ENCODE results near the gene POFUT2.

Gene POFUT2

DNA sequence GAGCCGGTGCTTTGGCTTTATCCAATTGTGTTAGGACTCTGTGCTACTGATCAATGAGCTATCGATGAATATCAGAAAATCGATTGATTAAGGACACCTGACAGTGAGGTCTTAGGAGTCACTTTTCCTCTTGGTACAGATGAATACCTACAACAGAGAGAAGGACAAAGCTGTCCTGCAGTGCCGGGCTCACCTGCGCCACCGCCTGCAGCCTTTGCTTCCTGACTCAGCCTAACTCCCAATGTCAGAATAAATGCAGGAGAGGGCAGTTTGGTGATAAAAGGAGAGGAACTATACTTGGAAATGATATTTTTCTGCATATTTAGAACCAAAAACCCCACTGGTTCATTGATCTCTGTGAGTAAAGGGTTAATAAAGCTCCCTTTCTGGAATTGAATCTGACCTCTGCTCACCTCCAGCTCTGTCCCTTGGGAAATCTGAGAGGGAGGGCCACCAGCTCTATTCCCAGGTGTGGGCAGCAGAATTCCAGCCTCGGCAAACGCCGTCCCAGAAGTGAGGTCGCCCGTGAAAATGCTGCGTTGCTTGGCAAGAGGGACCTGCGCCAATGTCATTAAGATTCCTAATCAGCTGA lies 39.3 kb downstream of the POFUT2 start:
- intact Hi-C loops (cut with micrococcal nuclease), result no loop called here
- Mint-ChIP-seq H3K27me3 (peaks cover 37% of the 10 kb centered on the region), H3K9me3 (peaks cover 26% of the 10 kb centered on the region), H3K36me3 (ENCODE audit: low read depth) (no peaks in the 10 kb centered on the region), H3K4me1 (ENCODE audit: low read depth) (no peaks in the 10 kb centered on the region), H3K4me3 (no peak overlapping the region), H3K27ac (no peak overlapping the region)

DNA sequence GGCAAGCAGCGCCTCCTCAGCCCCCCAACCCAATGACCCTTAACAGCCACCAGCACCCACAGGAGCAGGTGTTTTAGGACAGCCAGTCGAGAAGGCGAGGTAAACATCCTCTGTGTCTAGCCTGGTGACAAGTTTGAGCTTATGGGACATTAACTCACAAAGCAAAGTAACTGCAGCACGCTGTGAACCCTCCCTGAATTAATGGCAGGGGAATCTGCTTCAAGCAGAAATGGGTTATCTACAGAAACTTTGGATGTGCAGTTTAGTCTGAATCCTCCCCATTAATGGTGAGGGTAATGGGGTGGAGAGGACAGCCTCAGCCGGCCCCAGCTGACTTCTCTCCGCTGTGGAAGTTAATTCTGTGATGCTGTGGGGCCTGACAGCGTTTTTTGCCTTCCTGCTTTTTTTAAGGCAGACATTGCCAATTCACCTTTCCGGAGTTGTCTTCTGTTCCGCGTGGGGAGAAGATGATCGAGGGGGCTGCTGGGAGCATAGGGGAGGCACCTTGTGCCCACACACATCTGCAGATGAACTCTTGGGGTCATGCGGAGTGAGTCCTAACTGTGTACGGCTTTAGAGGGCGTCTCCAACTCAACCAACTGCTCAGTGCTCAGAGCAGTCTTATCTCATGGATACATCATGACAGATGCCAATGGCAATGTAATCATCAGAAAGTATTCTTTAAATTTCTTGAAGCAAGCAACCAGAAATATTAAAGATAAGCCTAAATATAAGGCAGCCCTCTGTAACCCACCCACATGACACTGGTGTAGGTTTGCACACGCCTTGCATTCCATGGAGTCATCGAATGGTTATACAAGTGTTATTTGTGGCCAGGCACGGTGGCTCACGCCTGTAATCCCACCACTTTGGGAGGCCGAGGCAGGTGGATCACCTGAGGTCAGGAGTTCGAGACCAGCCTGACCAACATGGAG lies 41.0 kb downstream of the POFUT2 start:
- peaks cover 36% of the 10 kb centered on the region for H3K27me3 Mint-ChIP-seq
- peaks cover 29% of the 10 kb centered on the region for H3K9me3 Mint-ChIP-seq
- H3K4me1 Mint-ChIP-seq (ENCODE audit: low read depth), result no peaks in the 10 kb centered on the region
- H3K36me3 Mint-ChIP-seq (ENCODE audit: low read depth), result no peaks in the 10 kb centered on the region
- intact Hi-C loops (cut with micrococcal nuclease), result no loop called here
- H3K27ac Mint-ChIP-seq, result no peak overlapping the region
- H3K4me3 Mint-ChIP-seq, result no peak overlapping the region

- H3K36me3 Mint-ChIP-seq (ENCODE audit: low read depth), result no peaks in the 10 kb centered on the region
- H3K27ac Mint-ChIP-seq, result no peak overlapping the region
- no peak overlapping the region for H3K4me3 Mint-ChIP-seq
- peaks cover 23% of the 10 kb centered on the region for H3K9me3 Mint-ChIP-seq
- no peaks in the 10 kb centered on the region for H3K4me1 Mint-ChIP-seq (ENCODE audit: low read depth)
- intact Hi-C loops (cut with micrococcal nuclease), result no loop called here
- H3K27me3 Mint-ChIP-seq, result peaks cover 40% of the 10 kb centered on the region
These were observed 42.8 kb downstream of the POFUT2 start for GRCh38 chr21:45244799-45245340.

- Mint-ChIP-seq H3K9me3 (peaks cover 23% of the 10 kb centered on the region), H3K4me1 (ENCODE audit: low read depth) (no peaks in the 10 kb centered on the region), H3K27ac (no peak overlapping the region), H3K36me3 (ENCODE audit: low read depth) (no peaks in the 10 kb centered on the region), H3K4me3 (no peak overlapping the region), H3K27me3 (peaks cover 32% of the 10 kb centered on the region)
- intact Hi-C loops (cut with micrococcal nuclease), result no loop called here
These were observed 44.1 kb downstream of the POFUT2 start for GRCh38 chr21:45243603-45244002.

DNA sequence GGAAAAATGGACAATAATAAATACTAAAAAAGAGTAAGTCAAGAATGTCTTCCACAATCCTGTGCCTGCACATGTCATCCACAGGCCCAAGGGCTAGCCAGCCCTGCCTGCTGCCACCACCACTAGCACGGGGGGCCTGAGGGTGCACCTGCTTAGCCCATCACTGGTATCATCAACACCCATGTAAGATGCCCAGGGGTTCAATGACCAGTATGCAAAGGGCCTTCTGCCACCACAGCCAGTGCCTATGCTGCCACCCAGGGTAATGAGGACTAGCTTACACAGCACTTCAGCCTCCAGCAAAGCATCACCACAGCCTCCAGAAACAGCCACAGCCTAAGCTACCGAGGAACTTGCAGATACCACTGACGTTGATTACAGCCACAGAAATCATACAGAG lies 46.3 kb downstream of the POFUT2 start:
- H3K36me3 Mint-ChIP-seq (ENCODE audit: low read depth), result no peaks in the 10 kb centered on the region
- no peak overlapping the region for H3K27ac Mint-ChIP-seq
- H3K4me3 Mint-ChIP-seq, result no peak overlapping the region
- no peaks in the 10 kb centered on the region for H3K4me1 Mint-ChIP-seq (ENCODE audit: low read depth)
- H3K9me3 Mint-ChIP-seq, result peaks cover 23% of the 10 kb centered on the region
- intact Hi-C loops (cut with micrococcal nuclease), result no loop called here
- H3K27me3 Mint-ChIP-seq, result peaks cover 30% of the 10 kb centered on the region

DNA sequence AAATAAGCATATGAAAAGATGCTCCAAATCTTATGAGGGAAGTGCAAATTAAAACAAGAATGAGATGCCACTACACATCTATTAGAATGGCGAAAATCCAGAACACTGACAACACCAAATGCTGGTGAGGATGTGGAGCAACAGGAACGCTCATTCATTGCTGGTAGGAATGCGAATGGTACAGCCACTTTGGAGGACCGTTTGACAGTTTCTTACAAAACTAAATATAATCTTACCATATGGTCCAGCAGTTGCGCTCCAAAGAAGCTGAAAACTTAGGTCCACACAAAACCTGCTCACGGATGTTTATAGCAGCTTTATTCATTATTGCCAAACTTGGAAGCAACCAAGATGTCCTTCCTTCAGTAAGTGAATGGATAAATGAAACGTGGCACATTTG lies 50.3 kb downstream of the POFUT2 start:
- Mint-ChIP-seq H3K9me3 (peaks cover 8% of the 10 kb centered on the region), H3K27me3 (peaks cover 22% of the 10 kb centered on the region), H3K4me1 (ENCODE audit: low read depth) (no peaks in the 10 kb centered on the region), H3K4me3 (no peak overlapping the region), H3K36me3 (ENCODE audit: low read depth) (no peaks in the 10 kb centered on the region), H3K27ac (no peak overlapping the region)
- intact Hi-C loops (cut with micrococcal nuclease), result no loop called here

DNA sequence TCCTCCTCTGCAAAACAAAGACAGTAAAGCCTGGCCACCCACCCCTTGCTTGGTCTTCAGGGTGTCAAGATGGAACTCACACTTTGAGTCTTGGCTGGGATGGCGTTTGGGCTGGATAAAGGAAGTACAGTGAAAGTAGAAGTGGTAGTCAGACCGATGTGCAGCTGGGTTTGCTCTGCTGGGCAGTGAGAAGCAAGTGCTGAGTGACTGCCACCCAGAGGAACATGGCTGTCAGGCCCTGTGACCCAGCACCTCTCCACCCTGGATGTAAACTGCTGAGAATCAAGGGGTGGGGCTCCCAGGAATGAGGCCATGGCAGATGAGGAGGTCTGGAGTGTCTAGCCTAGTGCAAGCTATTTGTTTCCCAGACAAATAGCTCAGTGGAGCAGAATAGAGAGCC lies 51.2 kb downstream of the POFUT2 start:
- Mint-ChIP-seq H3K4me1 (ENCODE audit: low read depth) (no peaks in the 10 kb centered on the region), H3K4me3 (no peak overlapping the region), H3K36me3 (ENCODE audit: low read depth) (no peaks in the 10 kb centered on the region), H3K27me3 (peaks cover 24% of the 10 kb centered on the region), H3K27ac (no peak overlapping the region), H3K9me3 (peaks cover 8% of the 10 kb centered on the region)
- intact Hi-C loops (cut with micrococcal nuclease), result no loop called here

- intact Hi-C loops (cut with micrococcal nuclease), result no loop called here
- Mint-ChIP-seq H3K27me3 (peaks cover 24% of the 10 kb centered on the region), H3K36me3 (ENCODE audit: low read depth) (no peaks in the 10 kb centered on the region), H3K27ac (no peak overlapping the region), H3K4me3 (no peak overlapping the region), H3K4me1 (ENCODE audit: low read depth) (no peaks in the 10 kb centered on the region), H3K9me3 (no peaks in the 10 kb centered on the region)
These were observed 52.2 kb downstream of the POFUT2 start for GRCh38 chr21:45235488-45235887.

- Mint-ChIP-seq H3K36me3 (ENCODE audit: low read depth) (no peaks in the 10 kb centered on the region), H3K27ac (no peak overlapping the region), H3K27me3 (peaks cover 21% of the 10 kb centered on the region), H3K9me3 (no peaks in the 10 kb centered on the region), H3K4me1 (ENCODE audit: low read depth) (no peaks in the 10 kb centered on the region), H3K4me3 (no peak overlapping the region)
- intact Hi-C loops (cut with micrococcal nuclease), result no loop called here
These were observed 52.7 kb downstream of the POFUT2 start for GRCh38 chr21:45234965-45235364.

GRCh38 chr21:45234127-45234526 lies 53.6 kb downstream of the POFUT2 start:
- Mint-ChIP-seq H3K27me3 (peaks cover 21% of the 10 kb centered on the region), H3K27ac (no peak overlapping the region), H3K36me3 (ENCODE audit: low read depth) (no peaks in the 10 kb centered on the region), H3K4me3 (no peak overlapping the region), H3K4me1 (ENCODE audit: low read depth) (no peaks in the 10 kb centered on the region), H3K9me3 (no peaks in the 10 kb centered on the region)
- intact Hi-C loops (cut with micrococcal nuclease), result no loop called here

DNA sequence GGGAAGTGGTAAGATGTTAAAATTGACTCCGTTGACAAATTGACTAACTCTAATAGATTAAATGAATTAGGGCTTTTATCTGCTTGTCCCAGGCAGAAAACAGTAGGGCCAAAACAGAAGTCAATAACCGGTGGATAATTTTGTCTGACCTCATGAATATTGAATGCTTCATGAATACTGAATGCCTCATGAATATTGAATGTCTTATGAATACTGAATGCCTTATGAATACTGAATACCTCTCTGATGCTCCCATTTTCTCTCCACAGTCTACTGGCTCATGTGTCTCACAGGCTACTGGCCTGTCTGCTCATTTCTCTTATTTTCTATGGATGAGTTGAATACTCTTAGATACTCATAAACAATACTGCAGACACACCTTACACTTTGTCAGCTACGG lies 56.0 kb downstream of the POFUT2 start:
- Mint-ChIP-seq H3K27ac (no peak overlapping the region), H3K36me3 (ENCODE audit: low read depth) (no peaks in the 10 kb centered on the region), H3K9me3 (no peaks in the 10 kb centered on the region), H3K4me3 (no peak overlapping the region), H3K27me3 (peaks cover 34% of the 10 kb centered on the region), H3K4me1 (ENCODE audit: low read depth) (no peaks in the 10 kb centered on the region)
- intact Hi-C loops (cut with micrococcal nuclease), result no loop called here

- no peaks in the 10 kb centered on the region for H3K9me3 Mint-ChIP-seq
- H3K4me3 Mint-ChIP-seq, result no peak overlapping the region
- H3K27me3 Mint-ChIP-seq, result peaks cover 25% of the 10 kb centered on the region
- no peak overlapping the region for H3K27ac Mint-ChIP-seq
- H3K4me1 Mint-ChIP-seq (ENCODE audit: low read depth), result no peaks in the 10 kb centered on the region
- H3K36me3 Mint-ChIP-seq (ENCODE audit: low read depth), result no peaks in the 10 kb centered on the region
- intact Hi-C loops (cut with micrococcal nuclease), result no loop called here
These were observed 58.9 kb downstream of the POFUT2 start for GRCh38 chr21:45228656-45229240.

GRCh38 chr21:45228171-45228641 lies 59.5 kb downstream of the POFUT2 start:
- no peaks in the 10 kb centered on the region for H3K36me3 Mint-ChIP-seq (ENCODE audit: low read depth)
- intact Hi-C loops (cut with micrococcal nuclease), result no loop called here
- peaks cover 29% of the 10 kb centered on the region for H3K27me3 Mint-ChIP-seq
- no peak overlapping the region for H3K4me3 Mint-ChIP-seq
- H3K9me3 Mint-ChIP-seq, result no peaks in the 10 kb centered on the region
- no peaks in the 10 kb centered on the region for H3K4me1 Mint-ChIP-seq (ENCODE audit: low read depth)
- no peak overlapping the region for H3K27ac Mint-ChIP-seq

DNA sequence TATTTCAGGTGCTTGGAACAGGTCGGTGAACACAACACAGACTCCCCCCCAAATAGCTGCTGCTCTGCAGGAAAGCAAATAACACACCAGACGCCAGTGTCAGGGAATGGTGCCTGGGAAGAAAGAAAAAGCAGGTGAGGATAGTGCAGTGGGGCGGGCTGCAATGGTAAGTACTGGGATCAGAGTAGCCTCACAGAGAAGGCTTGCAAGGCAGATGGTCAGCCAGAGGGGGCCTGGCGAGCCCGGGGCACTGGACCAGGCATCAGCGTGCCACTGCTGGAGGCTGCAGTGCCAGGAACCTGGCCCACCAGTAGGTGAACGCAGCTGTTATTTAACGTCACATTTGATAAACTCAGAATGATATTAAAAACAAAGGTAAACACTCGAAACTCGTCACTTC lies 60.0 kb downstream of the POFUT2 start:
- intact Hi-C loops (cut with micrococcal nuclease), result no loop called here
- no peaks in the 10 kb centered on the region for H3K4me1 Mint-ChIP-seq (ENCODE audit: low read depth)
- H3K4me3 Mint-ChIP-seq, result no peak overlapping the region

More for the DNA sequence above, 60.0 kb downstream of the POFUT2 start:
- Mint-ChIP-seq H3K9me3 (no peaks in the 10 kb centered on the region), H3K27ac (no peak overlapping the region), H3K36me3 (ENCODE audit: low read depth) (no peaks in the 10 kb centered on the region), H3K27me3 (peaks cover 29% of the 10 kb centered on the region)
